Loucy (cell line): Measurements from ENCODE around the gene TMEM250.

Experiments used
- H2AFZ ChIP-seq: fragments of 200-600 bp; sonication (generic); 2 replicates; pipeline ENCODE4 v1.6.0; 2016; ENCODE audit warnings: antibody characterized with exemption, mild to moderate bottlenecking, low read length, moderate library complexity
- H3F3A ChIP-seq: fragments of 200-600 bp; 2 replicates; pipeline ENCODE4 v1.6.0; 2016; ENCODE audit warnings: antibody characterized with exemption, low read depth, mild to moderate bottlenecking
- H3K27me3 ChIP-seq: fragments of 200-600 bp; sonication (generic); 2 replicates; pipeline ENCODE4 v1.6.1; 2014; ENCODE audit warnings: low read length, mild to moderate bottlenecking; ENCODE audit not compliant: insufficient read depth, poor library complexity, severe bottlenecking
- H3K36me3 ChIP-seq: fragments of 200-600 bp; sonication (generic); 2 replicates; pipeline ENCODE4 v1.6.1; 2016; ENCODE audit warnings: low read length; ENCODE audit not compliant: insufficient read depth
- H3K4me1 ChIP-seq: fragments of 200-600 bp; sonication (generic); 2 replicates; pipeline ENCODE4 v1.5.1; 2014; ENCODE audit warnings: low read length, mild to moderate bottlenecking; ENCODE audit not compliant: insufficient read depth, poor library complexity, severe bottlenecking
- H3K4me2 ChIP-seq: fragments of 200-600 bp; sonication (generic); 2 replicates; pipeline ENCODE4 v1.6.0; 2014; ENCODE audit warnings: antibody characterized with exemption, low read length, low read depth, mild to moderate bottlenecking; ENCODE audit not compliant: poor library complexity, severe bottlenecking
- H3K4me3 ChIP-seq: fragments of 200-600 bp; sonication (generic); 2 replicates; pipeline ENCODE4 v1.5.1; 2014; ENCODE audit warnings: low read length, mild to moderate bottlenecking, mixed read lengths; ENCODE audit not compliant: poor library complexity, severe bottlenecking
- H3K79me2 ChIP-seq: fragments of 200-600 bp; sonication (generic); 2 replicates; pipeline ENCODE4 v1.6.1; 2014; ENCODE audit warnings: low read length; ENCODE audit not compliant: insufficient read depth
- H3K9ac ChIP-seq: fragments of 200-600 bp; sonication (generic); 2 replicates; pipeline ENCODE4 v1.6.0; 2014; ENCODE audit warnings: mild to moderate bottlenecking, low read depth, low read length, moderate library complexity; ENCODE audit not compliant: poor library complexity, severe bottlenecking
- H3K9me2 ChIP-seq: fragments of 200-600 bp; sonication (generic); replicated peaks from 2 replicates; pipeline ENCODE4 v1.6.1; 2016; ENCODE audit warnings: low read depth, low read length, mixed read lengths
- H3K9me3 ChIP-seq: fragments of 200-600 bp; sonication (generic); 2 replicates; pipeline ENCODE4 v1.6.1; 2014; ENCODE audit warnings: mild to moderate bottlenecking, antibody characterized with exemption, low read length, low read depth; ENCODE audit not compliant: insufficient read depth
- H4K20me1 ChIP-seq: fragments of 200-600 bp; sonication (generic); 2 replicates; pipeline ENCODE4 v1.6.0; 2014; ENCODE audit warnings: antibody characterized with exemption, low read length, mild to moderate bottlenecking; ENCODE audit not compliant: insufficient read depth, poor library complexity, severe bottlenecking
- CTCF ChIP-seq: fragments of 200-600 bp; sonication (generic); conservative IDR thresholded peaks from 2 replicates; pipeline ENCODE4 v1.5.1; 2014; ENCODE audit warnings: mild to moderate bottlenecking, antibody characterized with exemption, low read length
- EZH2phosphoT487 ChIP-seq: fragments of 200-600 bp; IDR thresholded peaks from 2 replicates; pipeline ENCODE4 v1.6.1; 2018; ENCODE audit warnings: antibody characterized with exemption, mild to moderate bottlenecking, moderate library complexity, borderline replicate concordance

The TMEM250 gene

GRCh38 chr9:136107155-136107952 is 11.3 kb downstream of the TMEM250 start:
- H2AFZ ChIP-seq, result no peak overlapping the region
- no peaks in the 10 kb centered on the region for H3K9me2 ChIP-seq
- H3K9me3 ChIP-seq, result no peaks in the 10 kb centered on the region
- peaks cover 7% of the 10 kb centered on the region; the same call in 1 of the 2 replicates for H3F3A ChIP-seq
- H3K4me1 ChIP-seq, result peaks cover 60% of the 10 kb centered on the region
- peaks cover 26% of the 10 kb centered on the region; the same call in 1 of the 2 replicates for H3K79me2 ChIP-seq
- peak overlapping the region; percentile 93 for H3K9ac ChIP-seq
- TF ChIP-seq EZH2phosphoT487, result no peak
- no peaks in the 10 kb centered on the region for H3K36me3 ChIP-seq
- peak overlapping the region; percentile 86 for H3K4me2 ChIP-seq
- no peaks in the 10 kb centered on the region for H4K20me1 ChIP-seq
- no peaks in the 10 kb centered on the region for H3K27me3 ChIP-seq
- H3K4me3 ChIP-seq, result peak overlapping the region; percentile 72

- Histone ChIP-seq H3K4me2 (peak overlapping the region; percentile 88), H3K9me3 (no peaks in the 10 kb centered on the region), H3K9ac (peak overlapping the region; percentile 88), H3K36me3 (no peaks in the 10 kb centered on the region), H3F3A (peaks cover 7% of the 10 kb centered on the region; the same call in 1 of the 2 replicates), H3K9me2 (no peaks in the 10 kb centered on the region), H2AFZ (no peak overlapping the region), H3K27me3 (no peaks in the 10 kb centered on the region), H3K79me2 (peaks cover 20% of the 10 kb centered on the region; the same call in 1 of the 2 replicates), H3K4me1 (peaks cover 47% of the 10 kb centered on the region), H3K4me3 (no peak overlapping the region), H4K20me1 (no peaks in the 10 kb centered on the region)
- TF ChIP-seq CTCF (no peak), EZH2phosphoT487 (no peak)
Observed at GRCh38 chr9:136105398-136106135, 13.1 kb downstream of the TMEM250 start.

- TF ChIP-seq EZH2phosphoT487 (no peak), CTCF (no peak)
- peak overlapping the region; percentile 88 for H3K9ac ChIP-seq
- H3K4me3 ChIP-seq, result no peak overlapping the region
- H3K9me3 ChIP-seq, result no peaks in the 10 kb centered on the region
- H3K79me2 ChIP-seq, result peaks cover 14% of the 10 kb centered on the region; the same call in 1 of the 2 replicates
- H3K9me2 ChIP-seq, result no peaks in the 10 kb centered on the region
- peaks cover 40% of the 10 kb centered on the region for H3K4me1 ChIP-seq
- no peaks in the 10 kb centered on the region for H4K20me1 ChIP-seq
- H3K27me3 ChIP-seq, result no peaks in the 10 kb centered on the region
- H3F3A ChIP-seq, result peaks cover 7% of the 10 kb centered on the region; the same call in 1 of the 2 replicates
- H3K36me3 ChIP-seq, result no peaks in the 10 kb centered on the region
- H2AFZ ChIP-seq, result no peak overlapping the region
- H3K4me2 ChIP-seq, result no peak overlapping the region
Observed at GRCh38 chr9:136104916-136105315, 13.8 kb downstream of the TMEM250 start.
